NCI-H1436 (cell line): ENCODE results near the gene LNPK.
"Not testable (repeated sequence)": the region's sequence is repeated elsewhere in the genome, so short reads cannot be mapped to it uniquely, and the experiment has no call there.

Experiments used
- DNase-seq: peaks from one replicate; lab custom pipeline; 2025; lab: John Stamatoyannopoulos, UW

The LNPK gene

GRCh38 chr2:176001916-176002687, at the start of gene LNPK:
LNPK (minus strand) TSS chr2:176002267; CDS start chr2:175995584, 6,683 bp downstream.
- peak; percentile 82 for DNase-seq

GRCh38 chr2:176039375-176039774, 37.3 kb upstream of the LNPK start:
- no peak for DNase-seq

- no peak for DNase-seq
Measured at GRCh38 chr2:176038694-176039093, 36.6 kb upstream of the LNPK start.

- DNase-seq, result no peak
Measured at GRCh38 chr2:176035013-176035691, 33.1 kb upstream of the LNPK start.

- no peak for DNase-seq
Measured at GRCh38 chr2:176027806-176028205, 25.7 kb upstream of the LNPK start.

GRCh38 chr2:176025932-176026331, 23.9 kb upstream of the LNPK start:
- DNase-seq, result no peak

- DNase-seq, result no peak
Measured at GRCh38 chr2:176024083-176024482, 22.0 kb upstream of the LNPK start.

GRCh38 chr2:176022048-176022447, 20.0 kb upstream of the LNPK start:
- no peak for DNase-seq

- DNase-seq, result no peak
Measured at GRCh38 chr2:176020400-176020799, 18.3 kb upstream of the LNPK start.

GRCh38 chr2:176018708-176019107, 16.6 kb upstream of the LNPK start:
- no peak for DNase-seq

- DNase-seq, result no peak
Measured at GRCh38 chr2:176009445-176009844, 7.4 kb upstream of the LNPK start.

- DNase-seq, result no peak
Measured at GRCh38 chr2:176004934-176005333, 2.9 kb upstream of the LNPK start.

- no peak for DNase-seq
Measured at GRCh38 chr2:176003958-176004357, 1.9 kb upstream of the LNPK start.

- peak; percentile 18 for DNase-seq
Measured at GRCh38 chr2:176002688-176003210, 682 bp upstream of the LNPK start.

GRCh38 chr2:176001281-176001915, 669 bp downstream of the LNPK start:
- DNase-seq, result peak; percentile 23

GRCh38 chr2:175999283-175999819, 2.7 kb downstream of the LNPK start:
- no peak for DNase-seq

- no peak for DNase-seq
Measured at GRCh38 chr2:175990099-175990498, 12.0 kb downstream of the LNPK start.

GRCh38 chr2:175987126-175987525, 14.9 kb downstream of the LNPK start:
- not testable (repeated sequence) for DNase-seq

GRCh38 chr2:175984846-175985245, 17.2 kb downstream of the LNPK start:
- no peak for DNase-seq

- no peak for DNase-seq
Measured at GRCh38 chr2:175981551-175981950, 20.5 kb downstream of the LNPK start.

- DNase-seq, result no peak
Measured at GRCh38 chr2:175976391-175977157, 25.5 kb downstream of the LNPK start.

- DNase-seq, result no peak
Measured at GRCh38 chr2:175973373-175973772, 28.7 kb downstream of the LNPK start.
